Measurements from ENCODE around the gene RCHY1. TPM values are rescaled to one million over a fixed set of nuclear protein-coding genes. Genes with fewer than 3 reads are reported as not detected.

RCHY1 gene
- total and polyA plus RNA-seq, 2 experiments from 2014 or later, result 42.9 to 46.5 TPM

GRCh38 chr4:75490155-75490554 is 24.0 kb downstream of the RCHY1 start:
- peaks cover 8% of the 10 kb centered on the region; the same call in 1 of the 2 replicates for H3K36me3 ChIP-seq (ENCODE audit: insufficient read depth)
- H3K27me3 Mint-ChIP-seq (ENCODE audit: insufficient read depth, low read depth, poor library complexity), result no peaks in the 10 kb centered on the region
- H3K4me3 ChIP-seq, result no peak overlapping the region
- peak in 1 of 2 experiments; percentile 37; a peak in 2 of 4 replicates for TF ChIP-seq CTCF (conservative IDR thresholded peaks at IDR 0.05; ENCODE audit: low read depth in 2 of 2)
- TF ChIP-seq EZH2 (IDR thresholded peaks at IDR 0.05; ENCODE audit: low read depth, unreplicated experiment), result no peak
- no peak overlapping the region for H3K4me3 Mint-ChIP-seq
- no peak overlapping the region for H3K27ac Mint-ChIP-seq
- H3K9me2 ChIP-seq (ENCODE audit: insufficient read depth), result no peaks in the 10 kb centered on the region
- H4K20me1 ChIP-seq (replicated peaks; ENCODE audit: insufficient read depth), result peaks cover 4% of the 10 kb centered on the region; the same call in 1 of the 2 replicates
- H3K4me1 ChIP-seq (ENCODE audit: insufficient read depth), result 0 out of 2 replicates have a peak, but pooled peaks cover 7% of the 10 kb centered on the region
- H3F3A ChIP-seq (replicated peaks; ENCODE audit: low read depth), result 0 out of 2 replicates have a peak, but pooled peaks cover 4% of the 10 kb centered on the region
- no peak overlapping the region for H3K4me2 ChIP-seq
- peaks cover 2% of the 10 kb centered on the region; the same call in 2 of the 3 replicates for H3K4me1 Mint-ChIP-seq
- peak; percentile 29 for DNase-seq (ENCODE audit: low spot score)
- H3K9me3 Mint-ChIP-seq, result no peaks in the 10 kb centered on the region
- peaks cover 21% of the 10 kb centered on the region for H3K36me3 Mint-ChIP-seq (ENCODE audit: low read depth)
- no peak for ATAC-seq
- no peaks in the 10 kb centered on the region; the same call in 1 of the 2 replicates for H3K79me2 ChIP-seq (replicated peaks; ENCODE audit: insufficient read depth)
- H3K27ac ChIP-seq (ENCODE audit: low read depth), result no peak overlapping the region
- H3K27me3 ChIP-seq (ENCODE audit: insufficient read depth), result no peaks in the 10 kb centered on the region
- H2AFZ ChIP-seq, result no peak overlapping the region

- Histone ChIP-seq H3K27me3 (ENCODE audit: insufficient read depth) (no peaks in the 10 kb centered on the region), H3K79me2 (replicated peaks; ENCODE audit: insufficient read depth) (no peaks in the 10 kb centered on the region), H3K36me3 (ENCODE audit: insufficient read depth) (peaks cover 22% of the 10 kb centered on the region; the same call in 1 of the 2 replicates), H4K20me1 (replicated peaks; ENCODE audit: insufficient read depth) (no peaks in the 10 kb centered on the region; the same call in 1 of the 2 replicates), H3K9me2 (ENCODE audit: insufficient read depth) (no peaks in the 10 kb centered on the region), H3K27ac (ENCODE audit: low read depth) (no peak overlapping the region), H3K4me3 (no peak overlapping the region), H3F3A (replicated peaks; ENCODE audit: low read depth) (0 out of 2 replicates have a peak, but pooled peaks cover 4% of the 10 kb centered on the region), H3K4me2 (no peak overlapping the region), H2AFZ (no peak overlapping the region), H3K4me1 (ENCODE audit: insufficient read depth) (0 out of 2 replicates have a peak, but pooled peaks cover 7% of the 10 kb centered on the region)
- no peak overlapping the region for H3K4me3 Mint-ChIP-seq
- no peaks in the 10 kb centered on the region for H3K9me3 Mint-ChIP-seq
- DNase-seq (ENCODE audit: low spot score) (no peak), ATAC-seq (no peak)
- peaks cover 31% of the 10 kb centered on the region for H3K36me3 Mint-ChIP-seq (ENCODE audit: low read depth)
- H3K27ac Mint-ChIP-seq, result no peak overlapping the region
- no peaks in the 10 kb centered on the region for H3K27me3 Mint-ChIP-seq (ENCODE audit: insufficient read depth, low read depth, poor library complexity)
- peaks cover 2% of the 10 kb centered on the region; the same call in 2 of the 3 replicates for H3K4me1 Mint-ChIP-seq
- TF ChIP-seq ZNF462 (CRISPR knock-in tag; IDR thresholded peaks at IDR 0.05), result no peak
- no peak for TF ChIP-seq CTCF (conservative IDR thresholded peaks at IDR 0.05; ENCODE audit: low read depth in 2 of 2)
- no peak for TF ChIP-seq STAT1 (IDR thresholded peaks at IDR 0.05; ENCODE audit: unreplicated experiment)
- no peak for TF ChIP-seq EZH2phosphoT487 (IDR thresholded peaks at IDR 0.05; ENCODE audit: unreplicated experiment)
- no peak for TF ChIP-seq EZH2 (IDR thresholded peaks at IDR 0.05; ENCODE audit: low read depth, unreplicated experiment)
- no peak for TF ChIP-seq ETS1 (IDR thresholded peaks at IDR 0.05)
Measured at GRCh38 chr4:75484190-75484589, 30.0 kb downstream of the RCHY1 start.
